BE2C (cell line): Measurements from ENCODE around the gene MCUB.

Source experiments
- DNase-seq: peaks from one replicate; pipeline ENCODE4 v3.0.0-alpha.2; 2020
- H3K27me3 ChIP-seq: fragments of 250-450 bp; sonication (Bioruptor Pico); 2 replicates; pipeline ENCODE4 v1.5.1; 2020; ENCODE audit warnings: mild to moderate bottlenecking
- H3K36me3 ChIP-seq: fragments of 250-450 bp; sonication (Bioruptor Pico); 2 replicates; pipeline ENCODE4 v1.5.1; 2020; ENCODE audit warnings: mild to moderate bottlenecking
- H3K4me1 ChIP-seq: fragments of 250-450 bp; sonication (Bioruptor Pico); 2 replicates; pipeline ENCODE4 v1.5.1; 2020
- H3K4me3 ChIP-seq: 2 replicates; pipeline ENCODE4 v1.5.1; 2011; ENCODE audit warnings: low read depth, low read length
- H3K9me3 ChIP-seq: fragments of 250-450 bp; sonication (Bioruptor Pico); 2 replicates; pipeline ENCODE4 v1.5.1; 2020
- CTCF ChIP-seq: IDR thresholded peaks from 2 replicates; pipeline ENCODE4 v1.5.1; 2012; ENCODE audit warnings: mild to moderate bottlenecking, low read depth, low read length

MCUB gene

GRCh38 chr4:109648266-109648996 is 88.4 kb downstream of the MCUB start:
- no peaks in the 10 kb centered on the region for H3K27me3 ChIP-seq
- TF ChIP-seq CTCF: no peak
- no peak for DNase-seq

GRCh38 chr4:109648997-109649575 is 89.0 kb downstream of the MCUB start:
- no peaks in the 10 kb centered on the region for H3K4me1 ChIP-seq
- no peak for TF ChIP-seq CTCF
- no peaks in the 10 kb centered on the region for H3K36me3 ChIP-seq
- no peaks in the 10 kb centered on the region for H3K27me3 ChIP-seq
- no peak for DNase-seq
- no peaks in the 10 kb centered on the region for H3K9me3 ChIP-seq
- H3K4me3 ChIP-seq: no peak overlapping the region

More at GRCh38 chr4:109648266-109648996, 88.4 kb downstream of the MCUB start:
- H3K36me3 ChIP-seq: no peaks in the 10 kb centered on the region
- H3K4me1 ChIP-seq: no peaks in the 10 kb centered on the region
- H3K9me3 ChIP-seq: no peaks in the 10 kb centered on the region
- no peak overlapping the region for H3K4me3 ChIP-seq

GRCh38 chr4:109649872-109650271 is 89.8 kb downstream of the MCUB start:
- Histone ChIP-seq H3K4me3 (no peak overlapping the region), H3K36me3 (no peaks in the 10 kb centered on the region), H3K4me1 (no peaks in the 10 kb centered on the region), H3K9me3 (no peaks in the 10 kb centered on the region), H3K27me3 (no peaks in the 10 kb centered on the region)
- TF ChIP-seq CTCF: no peak
- DNase-seq: no peak

- TF ChIP-seq CTCF: no peak
- Histone ChIP-seq H3K4me1 (no peaks in the 10 kb centered on the region), H3K27me3 (no peaks in the 10 kb centered on the region; the same call in 1 of the 2 replicates), H3K4me3 (no peak overlapping the region), H3K36me3 (no peaks in the 10 kb centered on the region), H3K9me3 (no peaks in the 10 kb centered on the region)
- DNase-seq: no peak
Measured at GRCh38 chr4:109655396-109655795, 95.3 kb downstream of the MCUB start.

GRCh38 chr4:109657854-109658418 is 97.9 kb downstream of the MCUB start:
- H3K4me1 ChIP-seq: no peaks in the 10 kb centered on the region
- no peak overlapping the region for H3K4me3 ChIP-seq
- DNase-seq: no peak
- no peak for TF ChIP-seq CTCF
- H3K9me3 ChIP-seq: no peaks in the 10 kb centered on the region
- no peaks in the 10 kb centered on the region; the same call in 1 of the 2 replicates for H3K27me3 ChIP-seq
- no peaks in the 10 kb centered on the region for H3K36me3 ChIP-seq
